ENCODE measurements around the gene CDK12. TPM values are rescaled to one million over a fixed set of nuclear protein-coding genes. Genes with fewer than 3 reads are reported as not detected.
"Not testable (repeated sequence)": the region's sequence is repeated elsewhere in the genome, so short reads cannot be mapped to it uniquely, and the experiment has no call there.

The CDK12 gene
- total RNA-seq, 1 donor from 2014 or later, result 55.7 TPM

GRCh38 chr17:39484178-39484577 lies 22.9 kb downstream of the CDK12 start:
- Mint-ChIP-seq H3K9me3 (ENCODE audit: unreplicated experiment) (no peaks in the 10 kb centered on the region), H3K27me3 (ENCODE audit: low read depth, unreplicated experiment) (no peaks in the 10 kb centered on the region), H3K36me3 (ENCODE audit: low read depth, unreplicated experiment) (peaks cover 2% of the 10 kb centered on the region), H3K27ac (ENCODE audit: unreplicated experiment) (no peak overlapping the region), H3K4me3 (ENCODE audit: unreplicated experiment) (no peak overlapping the region), H3K4me1 (ENCODE audit: low read depth, unreplicated experiment) (peaks cover 18% of the 10 kb centered on the region)
- H3K4me1 ChIP-seq (ENCODE audit: insufficient read depth, low read length), result peaks cover 15% of the 10 kb centered on the region
- no peak overlapping the region for H3K4me3 ChIP-seq (ENCODE audit: insufficient read depth, low read depth, low read length)
- no peak overlapping the region for H3K4me2 ChIP-seq (ENCODE audit: low read length)
- TF ChIP-seq EZH2 (IDR thresholded peaks at IDR 0.05; ENCODE audit: insufficient read depth, low read length), result no peak
- TF ChIP-seq CTCF (IDR thresholded peaks at IDR 0.05; ENCODE audit: insufficient read depth, low read depth, low read length), result no peak
- H3K27ac ChIP-seq (ENCODE audit: low read depth, low read length), result no peak overlapping the region
- H3K27me3 ChIP-seq (ENCODE audit: insufficient read depth, low read length), result no peaks in the 10 kb centered on the region
- peaks cover 29% of the 10 kb centered on the region for H4K20me1 ChIP-seq (ENCODE audit: insufficient read depth, low read length)
- no peaks in the 10 kb centered on the region for H3K36me3 ChIP-seq (ENCODE audit: insufficient read depth, low read length)
- no peak overlapping the region for H3K9ac ChIP-seq (ENCODE audit: low read length)
- DNase-seq (ENCODE audit: low read depth), result no peak
- H3K9me3 ChIP-seq (ENCODE audit: insufficient read depth, low read depth, low read length), result no peaks in the 10 kb centered on the region
- peaks cover 52% of the 10 kb centered on the region for H3K79me2 ChIP-seq (ENCODE audit: insufficient read depth, low read length)
- H2AFZ ChIP-seq (ENCODE audit: low read depth, low read length), result no peak overlapping the region
- FAIRE-seq, result no peak

GRCh38 chr17:39485555-39485954 lies 24.3 kb downstream of the CDK12 start:
- H3K4me3 Mint-ChIP-seq (ENCODE audit: unreplicated experiment), result peak overlapping the region; percentile 60
- TF ChIP-seq CTCF (IDR thresholded peaks at IDR 0.05; ENCODE audit: insufficient read depth, low read depth, low read length) (no peak), EZH2 (IDR thresholded peaks at IDR 0.05; ENCODE audit: insufficient read depth, low read length) (no peak)
- peak; percentile 96 for DNase-seq (ENCODE audit: low read depth)
- peaks cover 18% of the 10 kb centered on the region for H3K4me1 Mint-ChIP-seq (ENCODE audit: low read depth, unreplicated experiment)
- peaks cover 20% of the 10 kb centered on the region for H4K20me1 ChIP-seq (ENCODE audit: insufficient read depth, low read length)
- H3K79me2 ChIP-seq (ENCODE audit: insufficient read depth, low read length), result peaks cover 44% of the 10 kb centered on the region
- H3K4me1 ChIP-seq (ENCODE audit: insufficient read depth, low read length), result peaks cover 15% of the 10 kb centered on the region
- H3K27me3 Mint-ChIP-seq (ENCODE audit: low read depth, unreplicated experiment), result no peaks in the 10 kb centered on the region
- no peaks in the 10 kb centered on the region for H3K36me3 Mint-ChIP-seq (ENCODE audit: low read depth, unreplicated experiment)
- H3K4me2 ChIP-seq (ENCODE audit: low read length), result no peak overlapping the region
- H3K4me3 ChIP-seq (ENCODE audit: insufficient read depth, low read depth, low read length), result no peak overlapping the region
- H3K27ac ChIP-seq (ENCODE audit: low read depth, low read length), result peak overlapping the region; percentile 51
- no peak for FAIRE-seq
- H3K36me3 ChIP-seq (ENCODE audit: insufficient read depth, low read length), result peaks cover 3% of the 10 kb centered on the region
- no peak overlapping the region for H2AFZ ChIP-seq (ENCODE audit: low read depth, low read length)
- no peaks in the 10 kb centered on the region for H3K9me3 Mint-ChIP-seq (ENCODE audit: unreplicated experiment)
- H3K9ac ChIP-seq (ENCODE audit: low read length), result no peak overlapping the region
- peak overlapping the region; percentile 89 for H3K27ac Mint-ChIP-seq (ENCODE audit: unreplicated experiment)
- no peaks in the 10 kb centered on the region for H3K27me3 ChIP-seq (ENCODE audit: insufficient read depth, low read length)
- no peaks in the 10 kb centered on the region for H3K9me3 ChIP-seq (ENCODE audit: insufficient read depth, low read depth, low read length)

GRCh38 chr17:39486242-39486641 lies 25.0 kb downstream of the CDK12 start:
- FAIRE-seq, result no peak
- H3K9ac ChIP-seq (ENCODE audit: low read length), result no peak overlapping the region

GRCh38 chr17:39487490-39487889 lies 26.2 kb downstream of the CDK12 start:
- H3K9ac ChIP-seq (ENCODE audit: low read length); H2AFZ ChIP-seq (ENCODE audit: low read depth, low read length); H3K9me3 Mint-ChIP-seq (ENCODE audit: unreplicated experiment); DNase-seq (ENCODE audit: low read depth); H3K4me3 Mint-ChIP-seq (ENCODE audit: unreplicated experiment); H3K36me3 Mint-ChIP-seq (ENCODE audit: low read depth, unreplicated experiment); H3K27me3 ChIP-seq (ENCODE audit: insufficient read depth, low read length); H3K27ac ChIP-seq (ENCODE audit: low read depth, low read length); FAIRE-seq; H3K27me3 Mint-ChIP-seq (ENCODE audit: low read depth, unreplicated experiment); H3K4me2 ChIP-seq (ENCODE audit: low read length); H3K4me3 ChIP-seq (ENCODE audit: insufficient read depth, low read depth, low read length); H3K9me3 ChIP-seq (ENCODE audit: insufficient read depth, low read depth, low read length): not testable (repeated sequence)
- Histone ChIP-seq H4K20me1 (ENCODE audit: insufficient read depth, low read length) (peaks cover 20% of the 10 kb centered on the region), H3K4me1 (ENCODE audit: insufficient read depth, low read length) (peaks cover 15% of the 10 kb centered on the region), H3K79me2 (ENCODE audit: insufficient read depth, low read length) (peaks cover 41% of the 10 kb centered on the region), H3K36me3 (ENCODE audit: insufficient read depth, low read length) (peaks cover 12% of the 10 kb centered on the region)
- H3K4me1 Mint-ChIP-seq (ENCODE audit: low read depth, unreplicated experiment), result peaks cover 18% of the 10 kb centered on the region
- H3K27ac Mint-ChIP-seq (ENCODE audit: unreplicated experiment), result peak overlapping the region; percentile 66

More at GRCh38 chr17:39486242-39486641, 25.0 kb downstream of the CDK12 start:
- no peaks in the 10 kb centered on the region for H3K27me3 Mint-ChIP-seq (ENCODE audit: low read depth, unreplicated experiment)
- TF ChIP-seq EZH2 (IDR thresholded peaks at IDR 0.05; ENCODE audit: insufficient read depth, low read length), result no peak
- TF ChIP-seq CTCF (IDR thresholded peaks at IDR 0.05; ENCODE audit: insufficient read depth, low read depth, low read length), result no peak
- H2AFZ ChIP-seq (ENCODE audit: low read depth, low read length), result no peak overlapping the region
- no peak overlapping the region for H3K4me3 ChIP-seq (ENCODE audit: insufficient read depth, low read depth, low read length)
- H3K9me3 Mint-ChIP-seq (ENCODE audit: unreplicated experiment), result no peaks in the 10 kb centered on the region
- no peaks in the 10 kb centered on the region for H3K36me3 Mint-ChIP-seq (ENCODE audit: low read depth, unreplicated experiment)
- no peaks in the 10 kb centered on the region for H3K9me3 ChIP-seq (ENCODE audit: insufficient read depth, low read depth, low read length)
- H4K20me1 ChIP-seq (ENCODE audit: insufficient read depth, low read length), result peaks cover 20% of the 10 kb centered on the region
- H3K4me1 Mint-ChIP-seq (ENCODE audit: low read depth, unreplicated experiment), result peaks cover 18% of the 10 kb centered on the region
- DNase-seq (ENCODE audit: low read depth), result peak; percentile 42
- peaks cover 9% of the 10 kb centered on the region for H3K36me3 ChIP-seq (ENCODE audit: insufficient read depth, low read length)
- no peaks in the 10 kb centered on the region for H3K27me3 ChIP-seq (ENCODE audit: insufficient read depth, low read length)
- H3K79me2 ChIP-seq (ENCODE audit: insufficient read depth, low read length), result peaks cover 41% of the 10 kb centered on the region
- H3K4me3 Mint-ChIP-seq (ENCODE audit: unreplicated experiment), result no peak overlapping the region
- H3K27ac Mint-ChIP-seq (ENCODE audit: unreplicated experiment), result peak overlapping the region; percentile 89
- peak overlapping the region; percentile 32 for H3K4me2 ChIP-seq (ENCODE audit: low read length)
- H3K27ac ChIP-seq (ENCODE audit: low read depth, low read length), result peak overlapping the region; percentile 51
- peaks cover 15% of the 10 kb centered on the region for H3K4me1 ChIP-seq (ENCODE audit: insufficient read depth, low read length)
